Activated T-cell treated with anti-CD3 and anti-CD28 coated beads for 24 hours (primary cell): ENCODE data around the gene BAZ2B.

Source experiments
- DNase-seq: peaks from one replicate; pipeline ENCODE4 v3.0.0-alpha.2; 2020; ENCODE audit warnings: low read depth

BAZ2B gene

DNA sequence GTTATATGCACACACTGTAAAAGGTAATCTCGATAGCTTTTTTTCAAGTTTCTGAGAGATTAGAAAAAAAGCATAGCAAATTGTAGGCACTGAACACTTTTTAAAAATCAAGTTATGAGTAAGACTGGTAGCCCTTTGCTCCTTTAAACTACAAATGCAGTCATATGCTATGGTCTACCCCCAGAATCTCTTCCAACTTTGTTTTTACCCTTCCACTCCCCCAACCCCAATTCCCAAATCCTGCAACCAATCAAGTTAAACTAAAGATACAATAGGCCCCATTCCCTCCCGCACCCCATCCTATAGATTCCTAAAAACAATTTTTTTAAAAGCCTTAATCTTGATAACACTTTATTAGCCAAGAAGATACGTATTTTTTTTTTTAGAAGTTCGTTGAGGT is 752 bp upstream of the BAZ2B start:
- no peak for DNase-seq

DNA sequence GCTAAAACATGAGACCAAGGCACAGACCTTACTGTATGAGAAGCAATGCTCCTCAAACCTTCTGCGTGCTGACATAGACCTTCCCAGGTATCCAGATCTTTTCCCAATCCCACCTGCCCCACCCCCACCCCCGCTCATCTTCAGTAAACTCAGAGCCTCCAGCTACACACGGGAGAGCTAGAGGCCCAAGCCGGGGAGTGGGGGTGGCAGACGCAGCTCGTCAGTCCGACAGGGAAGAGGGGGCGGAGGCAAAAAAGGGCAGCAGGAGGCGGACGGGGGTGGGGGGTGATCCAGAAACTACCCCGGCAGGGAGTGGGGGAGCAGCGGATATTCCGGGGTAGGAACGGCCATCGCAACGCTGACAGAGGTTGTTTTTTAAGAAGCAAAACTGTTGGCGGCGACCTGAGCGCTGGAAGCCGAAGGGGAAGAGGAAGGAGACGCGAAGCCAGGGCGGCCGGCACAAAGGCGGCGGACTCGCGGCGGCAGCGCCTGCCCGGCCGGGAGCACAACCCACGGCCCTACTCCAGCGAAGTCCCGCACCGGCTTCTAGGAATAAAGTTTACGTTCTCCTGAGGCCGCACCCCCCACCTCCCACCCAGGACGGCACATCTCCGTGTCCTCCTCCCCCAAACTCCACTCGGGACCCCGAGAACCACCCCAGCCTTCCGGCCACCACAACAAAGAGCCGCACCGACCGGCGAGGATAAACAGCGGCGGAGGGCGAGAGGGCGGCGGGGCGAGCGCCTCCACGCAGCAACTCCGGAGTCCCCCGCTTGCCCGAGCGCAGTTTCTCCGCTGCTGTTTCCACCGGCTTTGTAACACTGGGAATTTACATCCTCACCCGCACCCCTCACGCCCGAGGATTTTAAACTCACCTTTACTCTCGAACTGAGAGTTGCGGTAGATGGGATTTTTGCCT is 722 bp downstream of the BAZ2B start:
- peak; percentile 9 for DNase-seq

DNA sequence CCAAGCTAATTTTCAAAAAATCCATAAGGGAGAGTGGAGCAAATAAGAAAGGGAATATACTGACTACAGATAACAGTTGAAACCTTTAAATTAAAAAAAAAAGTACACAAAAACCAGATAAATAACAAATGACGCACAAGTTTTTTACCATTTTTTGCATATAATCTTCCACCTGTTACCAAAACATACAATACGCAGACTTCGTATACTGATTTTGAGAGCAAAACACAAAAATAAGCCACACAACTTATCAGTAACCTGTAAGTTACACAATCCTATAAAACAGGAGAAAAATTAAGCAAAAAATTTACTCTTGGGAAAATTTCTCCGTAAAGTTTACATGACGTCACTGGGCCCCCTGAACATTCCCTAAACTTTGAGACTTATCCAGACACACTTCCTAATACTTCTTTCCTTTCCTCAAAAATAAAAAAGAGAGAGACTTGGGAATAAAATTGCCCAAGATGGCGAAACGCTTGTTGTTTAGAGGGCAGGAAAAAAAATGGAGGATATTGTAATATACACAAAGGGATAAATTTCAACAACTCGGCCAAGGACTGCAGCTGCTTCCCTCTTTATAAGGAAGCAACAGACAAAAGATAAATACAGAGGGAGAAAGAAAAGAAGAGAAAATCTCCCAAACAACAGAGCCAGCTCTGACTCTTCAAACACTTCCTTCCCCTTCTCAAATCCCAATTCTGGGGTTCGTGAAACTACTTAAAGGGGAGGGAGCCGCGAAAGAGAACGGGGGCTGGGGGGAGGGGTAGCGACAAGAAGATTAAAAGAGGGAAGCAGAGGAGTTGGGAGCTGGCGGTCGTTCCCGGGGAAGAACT is 1.6 kb downstream of the BAZ2B start:
- no peak for DNase-seq

DNA sequence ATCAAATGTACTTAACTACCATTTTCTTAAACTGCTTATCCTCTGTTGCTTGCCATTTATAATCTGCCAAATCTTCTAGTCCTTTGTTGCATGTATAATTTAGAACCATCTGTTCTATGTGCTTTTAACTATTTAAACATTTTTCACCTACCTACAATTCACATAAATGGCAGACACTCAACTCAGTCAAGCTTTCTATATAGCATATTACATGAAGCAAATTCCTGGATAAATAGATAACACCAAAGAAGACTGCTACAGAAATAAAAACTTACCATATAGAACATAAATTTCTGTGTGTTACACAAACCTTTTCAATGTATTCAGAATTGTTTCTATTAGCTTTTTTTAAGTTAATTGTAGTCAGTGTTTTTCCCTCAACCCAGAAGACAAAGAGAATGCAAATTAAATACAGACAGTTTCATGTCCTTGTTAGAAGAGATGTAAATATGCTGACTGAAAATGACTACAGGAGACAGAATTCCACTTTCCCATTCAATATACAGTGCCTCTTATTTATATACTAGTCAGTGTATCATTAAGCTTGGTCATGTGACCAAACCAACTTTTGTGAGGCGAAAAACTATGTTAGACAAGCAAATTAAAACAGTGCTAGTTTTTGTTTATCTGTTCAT is 2.6 kb downstream of the BAZ2B start:
- DNase-seq, result no peak

DNA sequence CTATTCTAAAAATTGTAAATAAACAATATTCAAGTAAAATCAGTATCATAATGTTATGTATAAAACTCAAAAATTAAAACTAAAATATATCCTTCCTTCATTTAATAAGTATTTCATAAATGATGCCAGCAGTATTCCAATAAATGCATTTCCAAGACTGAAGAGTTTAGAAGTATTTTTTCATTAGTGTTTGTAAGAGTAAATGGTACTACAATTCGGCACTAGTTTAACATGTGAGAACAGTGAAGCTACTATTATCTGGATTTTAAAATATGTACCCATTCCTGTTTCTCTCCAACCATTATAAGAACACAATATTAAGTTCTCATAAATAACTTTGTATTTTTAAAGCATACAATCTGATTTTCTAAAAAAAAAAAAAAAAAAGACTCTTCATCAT is 3.3 kb downstream of the BAZ2B start:
- DNase-seq, result no peak

DNA sequence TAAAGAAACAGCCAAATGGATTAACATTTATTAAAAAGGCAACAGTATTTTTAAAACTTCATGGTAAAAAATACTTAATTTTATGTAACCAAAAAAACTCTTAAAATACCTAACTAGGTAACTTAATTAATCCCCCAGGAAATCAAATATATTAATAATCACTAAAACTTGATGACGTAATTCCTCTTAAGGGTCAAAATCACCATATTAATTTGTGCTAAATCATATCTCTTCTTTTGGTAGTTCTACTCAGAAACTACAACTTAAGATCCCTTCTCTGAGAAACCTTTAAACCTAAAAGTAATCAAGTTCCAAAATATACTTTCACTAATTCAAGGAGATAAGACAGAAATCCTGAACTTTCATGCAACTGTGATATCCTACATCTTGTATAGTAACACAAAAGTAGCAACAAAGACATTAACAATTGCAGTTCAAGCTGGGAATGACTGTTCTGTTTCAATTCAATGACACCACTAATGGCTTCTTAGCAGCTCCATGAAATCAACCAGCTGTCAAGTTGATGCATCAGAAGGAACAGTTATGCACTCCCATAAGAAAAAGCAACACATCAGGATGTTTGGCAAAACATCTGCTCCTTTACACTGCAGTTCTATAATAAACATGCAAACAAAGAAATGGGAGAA is 4.0 kb downstream of the BAZ2B start:
- no peak for DNase-seq

DNA sequence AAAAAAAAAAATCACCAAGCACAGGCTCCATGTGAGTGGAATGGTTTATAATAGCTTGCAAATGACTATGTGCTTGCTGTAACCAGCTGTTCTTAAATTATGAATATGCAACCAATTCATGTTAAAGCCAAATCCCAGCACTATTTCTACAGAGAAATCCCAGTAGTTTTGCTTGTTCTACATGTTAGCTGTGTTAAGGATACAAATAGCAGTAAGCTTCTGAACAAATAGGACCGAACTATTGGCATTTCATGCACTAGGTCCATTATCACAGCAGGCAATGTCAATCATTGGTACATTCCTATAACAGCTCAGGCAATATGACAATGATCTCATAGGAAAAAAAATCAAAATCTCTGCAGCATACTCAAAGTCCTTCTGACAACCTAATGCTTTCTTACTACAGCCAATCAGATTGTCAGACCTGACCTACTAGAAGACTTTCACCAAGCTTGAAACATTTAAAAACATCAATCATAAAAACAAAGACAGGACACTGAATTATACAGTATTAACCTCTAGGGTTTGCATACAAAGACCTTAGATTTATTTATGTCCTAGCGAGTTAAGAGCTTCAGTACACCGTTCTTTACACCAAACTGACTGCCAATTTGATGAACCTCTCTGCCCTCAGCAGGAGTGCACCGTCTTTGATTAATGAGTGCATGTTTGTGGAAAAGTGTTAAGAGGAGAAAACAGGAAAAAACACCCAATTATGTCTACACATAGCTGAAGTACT is 6.4 kb downstream of the BAZ2B start:
- no peak for DNase-seq

DNA sequence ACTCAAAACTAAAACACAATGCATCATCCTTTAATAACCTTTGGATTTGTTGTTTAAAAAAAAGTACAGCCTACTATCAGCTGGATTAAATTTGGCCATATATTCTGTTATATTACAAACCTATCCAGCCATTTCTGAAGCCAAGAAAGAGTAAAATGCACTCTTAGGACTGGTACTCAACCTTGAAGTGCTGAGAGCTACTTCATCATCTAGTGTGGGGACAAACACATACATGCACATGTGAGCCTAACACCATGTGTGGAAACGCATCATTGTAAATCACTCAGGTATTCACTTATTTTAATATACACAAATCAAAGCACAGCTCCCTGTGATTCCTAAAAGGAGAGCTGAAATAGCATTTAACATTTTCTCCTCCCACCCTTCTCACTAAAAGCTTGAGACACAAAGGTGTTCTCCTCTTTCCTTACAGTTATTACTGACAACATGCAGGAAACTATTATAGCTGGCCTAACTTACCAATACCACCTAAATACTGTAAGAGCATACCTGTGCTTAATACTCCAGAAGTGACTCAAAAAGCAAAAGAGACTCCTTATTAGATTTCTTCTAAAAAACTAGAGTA is 7.5 kb downstream of the BAZ2B start:
- no peak for DNase-seq

DNA sequence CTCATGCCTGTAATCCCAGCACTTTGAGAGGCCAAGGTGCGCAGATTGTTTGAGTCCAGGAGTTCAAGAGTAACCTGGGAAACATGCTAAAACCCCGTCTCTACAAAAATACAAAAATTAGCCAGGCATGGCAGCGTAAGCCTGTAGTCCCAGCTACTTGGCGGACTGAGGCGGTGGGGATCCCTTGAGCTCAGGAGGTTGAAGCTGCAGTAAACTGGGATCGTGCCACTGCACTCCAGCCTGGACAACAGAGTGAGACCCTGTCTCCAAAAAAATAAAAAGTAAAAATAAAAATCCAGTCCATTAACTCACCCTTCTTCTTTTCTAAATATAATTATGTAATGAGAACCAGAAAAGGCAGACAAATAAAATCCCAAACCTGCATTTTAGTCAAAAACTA is 8.2 kb downstream of the BAZ2B start:
- no peak for DNase-seq

DNA sequence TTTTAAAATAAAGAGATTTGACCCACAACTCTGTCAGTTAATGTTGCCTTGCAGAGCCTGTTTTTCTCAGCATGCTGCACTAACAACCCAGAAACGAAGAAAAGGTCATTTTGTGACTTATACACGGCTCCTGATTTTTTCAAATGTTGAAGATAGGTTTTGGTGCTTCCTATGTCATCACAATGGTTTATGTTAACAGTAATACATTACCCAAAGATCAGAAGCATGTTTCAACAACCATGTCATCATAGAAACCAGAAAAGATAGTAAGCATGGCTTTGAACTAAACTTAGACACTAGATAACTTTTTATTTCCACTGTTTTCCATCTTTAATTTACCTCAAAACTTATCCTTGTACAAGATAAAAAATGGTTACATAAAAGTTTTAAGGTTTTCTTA is 10.1 kb downstream of the BAZ2B start:
- no peak for DNase-seq

DNA sequence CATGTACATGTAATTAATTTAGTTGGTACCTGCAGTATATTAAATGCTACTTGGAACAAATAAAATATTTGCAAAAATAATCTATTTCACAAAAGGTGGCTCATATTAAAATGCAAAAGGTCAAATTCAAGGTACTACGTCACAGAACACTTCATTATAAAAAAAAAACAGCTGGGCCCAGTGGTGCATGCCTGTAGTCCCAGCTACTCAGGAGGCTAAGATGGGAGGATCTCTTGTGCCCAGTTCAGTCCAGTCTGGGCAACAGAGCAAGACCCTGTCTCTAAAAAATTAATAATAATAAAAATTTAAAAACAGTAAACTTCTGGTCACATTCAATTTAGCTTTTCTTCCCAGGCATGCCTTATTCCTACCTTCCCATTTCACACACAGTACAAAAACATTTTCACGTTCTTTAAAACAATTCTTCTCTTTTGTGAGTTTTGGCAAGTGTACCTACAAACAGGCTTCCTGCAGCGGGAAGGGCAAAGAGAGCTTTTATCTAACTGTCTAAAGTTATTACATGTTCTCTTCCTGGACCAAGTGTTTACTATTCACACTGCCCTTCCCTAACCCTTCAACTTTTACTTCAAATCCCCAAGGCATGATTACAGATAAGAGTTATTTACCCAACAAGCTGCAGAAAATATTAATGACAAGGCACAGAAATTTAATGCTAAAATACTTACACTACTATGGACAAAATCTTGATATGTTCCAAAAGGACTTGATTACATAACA is 10.7 kb downstream of the BAZ2B start:
- no peak for DNase-seq

DNA sequence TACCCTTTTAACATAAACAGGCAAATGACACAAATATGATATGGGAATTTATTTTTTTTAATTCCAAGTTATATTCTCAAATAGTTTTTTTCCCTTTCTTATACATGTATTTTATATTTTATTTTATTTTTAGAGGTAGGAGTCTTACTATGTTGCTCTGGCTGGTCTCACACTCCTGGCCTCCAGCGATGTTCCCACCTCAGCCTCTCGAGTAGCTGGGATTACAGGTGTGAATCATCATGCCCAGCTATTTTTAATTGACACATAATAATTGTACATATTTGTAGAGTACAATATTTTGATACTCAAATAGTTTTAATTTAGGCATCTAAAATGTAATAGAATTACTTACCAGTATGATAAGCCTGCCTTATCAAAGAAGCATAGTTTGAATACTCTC is 12.2 kb downstream of the BAZ2B start:
- no peak for DNase-seq

DNA sequence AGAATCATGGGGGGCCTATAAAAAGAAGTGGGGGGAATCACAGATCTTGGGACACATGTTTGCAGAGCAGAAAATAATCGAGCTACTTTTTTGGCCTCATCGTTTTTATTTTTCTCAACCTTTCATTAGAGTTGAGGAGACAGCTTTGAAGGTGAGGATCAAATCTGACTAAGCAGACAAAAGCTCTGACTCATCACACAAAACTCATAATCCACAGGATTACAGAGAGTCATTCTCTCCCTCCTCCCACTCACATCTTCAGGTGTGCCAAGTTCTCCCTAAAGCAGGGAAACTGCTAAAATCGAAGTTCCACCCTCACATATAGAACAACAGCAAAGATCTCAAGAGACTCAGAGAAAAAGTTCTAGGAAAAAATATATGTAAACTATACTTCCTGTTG is 15.6 kb downstream of the BAZ2B start:
- DNase-seq, result no peak

DNA sequence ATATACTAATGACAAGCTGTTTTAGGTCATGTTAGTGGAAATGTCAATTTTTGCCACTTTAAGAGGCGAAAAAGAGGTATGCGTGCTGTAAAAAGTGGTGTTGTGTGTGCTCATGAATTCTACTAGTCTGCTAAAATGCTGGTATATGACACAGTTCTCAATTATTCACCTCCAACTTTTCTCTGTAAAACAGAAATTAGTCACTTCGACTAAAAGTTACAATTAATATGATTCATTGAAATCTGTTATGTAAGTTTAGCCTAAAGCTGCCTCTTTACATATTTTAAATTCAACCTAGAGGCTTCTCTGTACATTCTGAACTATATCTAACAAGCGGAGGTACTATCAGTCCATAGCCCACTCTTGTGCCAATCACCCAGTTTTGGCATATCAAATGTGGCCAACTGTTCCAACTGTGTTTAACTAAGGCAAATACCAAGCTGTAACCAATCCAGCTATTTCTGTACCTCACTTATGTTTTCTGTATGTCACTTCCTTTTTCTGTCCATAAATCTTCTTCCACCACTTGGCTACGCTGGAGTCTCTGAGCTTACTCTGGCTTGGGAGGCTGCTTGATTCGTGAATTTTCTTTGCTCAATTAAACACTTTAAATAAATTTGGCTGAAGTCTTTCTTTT is 20.8 kb downstream of the BAZ2B start:
- DNase-seq, result no peak

DNA sequence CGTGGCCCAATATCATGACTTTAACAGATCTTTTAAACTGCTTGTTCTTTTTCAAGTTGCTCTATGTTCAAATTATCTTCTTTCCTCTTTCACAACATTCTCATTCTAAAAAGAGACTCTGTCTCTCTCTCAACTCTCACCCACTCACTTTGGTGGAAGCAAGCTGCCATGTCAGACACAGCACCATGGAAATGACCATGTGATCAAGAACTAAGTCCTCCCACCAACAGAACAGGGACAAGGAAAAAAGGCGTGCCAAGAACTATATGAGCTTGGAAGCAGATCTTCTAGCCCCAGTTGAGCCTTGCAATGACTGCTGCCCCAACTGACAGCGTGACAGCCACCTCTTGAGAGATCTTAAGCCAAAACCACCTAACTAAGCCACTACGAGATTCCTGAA is 23.9 kb downstream of the BAZ2B start:
- no peak for DNase-seq

DNA sequence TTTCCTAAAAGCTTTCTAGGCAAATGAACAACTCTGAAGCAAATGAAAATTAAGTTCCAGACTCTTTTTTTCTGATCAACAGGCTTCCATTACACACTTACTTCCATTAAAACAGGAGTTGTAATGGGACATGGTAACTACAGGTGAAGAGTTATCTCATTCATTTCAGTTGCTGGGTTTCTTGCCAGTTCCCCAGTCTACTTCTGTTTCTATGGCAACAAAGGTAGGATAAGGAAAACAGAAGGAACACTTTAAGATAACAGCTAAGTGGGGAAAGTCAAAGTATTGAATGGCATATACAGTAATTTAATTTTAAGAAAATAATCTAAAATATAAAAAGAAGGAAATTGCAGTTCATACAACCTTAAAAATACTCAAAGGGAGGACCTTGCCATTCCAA is 25.1 kb downstream of the BAZ2B start:
- no peak for DNase-seq

DNA sequence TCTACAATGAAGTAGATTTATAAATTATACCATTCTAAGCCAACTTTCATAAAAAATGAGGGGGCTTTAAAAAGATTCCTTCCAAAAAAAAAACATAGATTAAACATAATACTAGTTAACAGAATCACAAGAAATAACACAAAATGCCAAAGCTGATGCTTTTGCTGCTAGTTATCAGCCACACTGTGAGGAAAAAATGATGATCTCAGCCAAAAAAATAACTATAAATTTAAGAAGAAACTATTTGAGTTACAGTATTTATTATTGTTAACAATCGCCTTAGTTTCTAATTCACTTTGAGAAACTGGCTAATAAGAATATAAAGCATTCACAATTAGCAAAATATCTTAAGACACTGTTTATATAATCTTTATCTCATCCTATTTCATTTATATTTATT is 27.1 kb downstream of the BAZ2B start:
- DNase-seq, result no peak

DNA sequence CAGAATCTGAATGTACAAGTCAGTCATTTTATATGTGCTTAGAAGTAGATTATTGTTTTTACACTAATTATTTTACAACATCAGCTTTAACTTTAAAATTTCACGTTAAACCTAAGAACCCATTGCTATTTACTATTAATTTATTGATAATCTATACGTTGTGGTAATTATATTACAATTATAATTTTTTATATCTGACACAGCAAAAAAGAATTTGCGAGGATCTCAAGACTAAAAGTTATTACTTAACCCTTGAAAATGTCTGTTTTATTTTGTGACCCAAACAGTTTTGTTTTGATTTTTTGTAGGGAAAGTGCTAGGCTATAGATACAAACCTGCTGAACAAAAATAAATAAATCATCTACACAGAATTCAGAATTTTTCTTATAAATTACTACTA is 30.3 kb downstream of the BAZ2B start:
- DNase-seq, result no peak

DNA sequence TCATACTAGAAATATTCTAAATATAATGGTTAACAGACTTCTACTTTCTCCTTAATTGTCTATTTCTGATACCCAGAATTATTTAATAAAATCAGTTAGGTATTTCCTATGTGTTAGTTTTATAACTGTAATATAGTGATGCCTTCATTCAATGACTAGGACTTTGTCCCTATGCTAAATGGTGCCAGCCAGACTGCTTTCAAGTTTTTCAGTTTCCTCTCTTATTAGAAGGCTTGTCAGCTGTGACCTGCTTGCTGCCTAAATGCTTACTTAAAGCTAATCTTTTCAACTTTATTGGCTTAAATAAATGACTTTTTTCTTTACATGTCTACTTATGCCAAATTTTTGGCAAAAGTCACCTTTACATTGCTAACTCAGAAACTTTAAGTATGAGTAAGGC is 30.7 kb downstream of the BAZ2B start:
- DNase-seq, result no peak

DNA sequence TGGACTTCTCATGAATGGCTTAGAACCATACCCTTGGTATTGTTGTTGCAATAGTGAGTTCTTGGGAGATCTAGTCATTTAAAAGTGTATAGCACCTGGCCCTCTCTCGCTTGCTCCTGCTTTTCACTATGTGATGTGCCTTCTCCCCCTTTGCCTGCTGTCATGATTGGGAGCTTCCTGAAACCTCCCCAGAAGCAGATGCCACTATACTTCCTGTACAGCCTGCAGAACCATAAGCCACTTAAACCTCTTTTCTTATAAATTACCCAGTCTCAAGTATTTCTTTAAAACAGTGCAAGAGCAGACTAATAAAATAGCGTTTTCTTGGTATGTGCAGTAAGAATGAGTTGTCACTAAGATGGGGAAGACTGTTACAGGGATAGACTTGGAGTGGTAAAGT is 31.6 kb downstream of the BAZ2B start:
- DNase-seq, result no peak
